ENCODE data around the gene KCNK4.

- TF ChIP-seq CTCF (IDR thresholded peaks at IDR 0.05) (peak; percentile 86 to 98 (median 90)), EP300 (IDR thresholded peaks at IDR 0.05; ENCODE audit: low read depth) (no peak), POLR2A (IDR thresholded peaks at IDR 0.05) (peak; percentile 69), POLR2AphosphoS5 (IDR thresholded peaks at IDR 0.05) (peak; percentile 41 to 65 (median 48))
Measured at GRCh38 chr11:64304316-64305072, 13.4 kb downstream of the KCNK4 start.

Data from transverse colon (tissue), 4 donors.